Measurements from ENCODE around the gene ALPK1. TPM values are rescaled to one million over a fixed set of nuclear protein-coding genes. Genes with fewer than 3 reads are reported as not detected.

Gene ALPK1
- total RNA-seq, 4 donors from 2014 or later: 12.1 to 23.7 (median 16.3) TPM

- WGBS, 2 donors (ENCODE audit: low coverage in 1 of 2): 75 to 82% methylated on average over 5 of the region's 5 CpGs
- ATAC-seq: no peak
- Histone ChIP-seq H3K36me3 (no peaks in the 10 kb centered on the region), H3K4me3 (no peak overlapping the region), H3K9me3 (no peaks in the 10 kb centered on the region), H3K27me3 (no peaks in the 10 kb centered on the region), H3K4me1 (peaks cover 0 to 8% (median 4%) of the 10 kb centered on the region in 3 donors), H3K27ac (no peak overlapping the region)
- no peak for TF ChIP-seq POLR2AphosphoS5 (IDR thresholded peaks at IDR 0.05)
- TF ChIP-seq, protein P1, sequence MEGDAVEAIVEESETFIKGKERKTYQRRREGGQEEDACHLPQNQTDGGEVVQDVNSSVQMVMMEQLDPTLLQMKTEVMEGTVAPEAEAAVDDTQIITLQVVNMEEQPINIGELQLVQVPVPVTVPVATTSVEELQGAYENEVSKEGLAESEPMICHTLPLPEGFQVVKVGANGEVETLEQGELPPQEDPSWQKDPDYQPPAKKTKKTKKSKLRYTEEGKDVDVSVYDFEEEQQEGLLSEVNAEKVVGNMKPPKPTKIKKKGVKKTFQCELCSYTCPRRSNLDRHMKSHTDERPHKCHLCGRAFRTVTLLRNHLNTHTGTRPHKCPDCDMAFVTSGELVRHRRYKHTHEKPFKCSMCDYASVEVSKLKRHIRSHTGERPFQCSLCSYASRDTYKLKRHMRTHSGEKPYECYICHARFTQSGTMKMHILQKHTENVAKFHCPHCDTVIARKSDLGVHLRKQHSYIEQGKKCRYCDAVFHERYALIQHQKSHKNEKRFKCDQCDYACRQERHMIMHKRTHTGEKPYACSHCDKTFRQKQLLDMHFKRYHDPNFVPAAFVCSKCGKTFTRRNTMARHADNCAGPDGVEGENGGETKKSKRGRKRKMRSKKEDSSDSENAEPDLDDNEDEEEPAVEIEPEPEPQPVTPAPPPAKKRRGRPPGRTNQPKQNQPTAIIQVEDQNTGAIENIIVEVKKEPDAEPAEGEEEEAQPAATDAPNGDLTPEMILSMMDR (IDR thresholded peaks at IDR 0.05): no peak
- no peak for TF ChIP-seq POLR2A (IDR thresholded peaks at IDR 0.05)
- no peak for TF ChIP-seq EP300 (IDR thresholded peaks at IDR 0.05)
These were observed 15.6 kb downstream of the ALPK1 start for GRCh38 chr4:112312610-112313239.

DNA sequence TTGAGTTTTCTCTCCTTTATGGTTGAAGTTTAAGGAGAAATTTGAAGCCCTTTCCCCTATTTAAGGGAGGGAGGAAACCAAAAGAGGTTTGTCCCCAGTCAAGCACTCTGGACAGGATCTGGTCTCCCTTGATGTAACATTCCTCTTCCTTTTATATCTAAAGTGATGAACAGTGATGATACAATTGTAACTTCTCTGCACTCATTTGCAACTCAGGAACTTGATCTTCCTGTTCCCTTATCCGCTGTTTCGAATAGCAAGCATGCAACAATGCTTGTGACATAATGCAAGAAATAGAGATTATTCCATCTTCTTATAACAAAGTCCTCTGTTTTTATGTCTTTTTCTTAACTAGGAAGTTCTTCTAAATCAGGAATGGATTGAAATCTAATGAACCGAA is 18.3 kb downstream of the ALPK1 start:
- no peak overlapping the region for H3K4me3 ChIP-seq
- 80 to 98% methylated on average over 3 of the region's 3 CpGs for WGBS, 2 donors (ENCODE audit: low coverage in 1 of 2)
- TF ChIP-seq POLR2AphosphoS5 (IDR thresholded peaks at IDR 0.05): no peak
- H3K9me3 ChIP-seq: no peaks in the 10 kb centered on the region
- H3K4me1 ChIP-seq: no peaks in the 10 kb centered on the region
- ATAC-seq: no peak
- H3K27ac ChIP-seq: no peak overlapping the region
- no peaks in the 10 kb centered on the region for H3K27me3 ChIP-seq
- peaks cover 0 to 8% of the 10 kb centered on the region in 2 donors for H3K36me3 ChIP-seq

DNA sequence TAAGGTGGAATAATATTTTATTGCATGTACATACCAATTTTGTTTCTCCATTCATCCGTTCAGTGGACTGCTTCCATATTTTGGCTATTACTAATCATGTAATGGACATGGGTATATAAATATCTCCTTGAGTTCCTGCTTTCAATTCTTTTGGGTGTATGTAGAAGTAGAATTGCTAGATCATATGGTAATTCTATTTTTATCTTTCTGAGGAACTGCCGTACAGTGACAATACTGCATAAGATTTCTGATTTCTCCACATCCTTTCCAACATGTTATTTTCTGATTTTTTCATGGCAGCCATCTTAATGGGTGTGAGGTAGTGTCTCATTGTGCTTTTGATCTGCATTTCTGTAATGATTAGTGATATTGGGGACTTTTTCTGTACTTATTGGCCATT is 19.2 kb downstream of the ALPK1 start:
- Histone ChIP-seq H3K9me3 (no peaks in the 10 kb centered on the region), H3K4me3 (no peak overlapping the region), H3K4me1 (peaks cover 0 to under 1% (median 0%) of the 10 kb centered on the region in 3 donors), H3K36me3 (peaks cover 0 to 8% of the 10 kb centered on the region in 2 donors), H3K27ac (no peak overlapping the region), H3K27me3 (no peaks in the 10 kb centered on the region)
- 90 to 94% methylated on average over 2 of the region's 2 CpGs for WGBS, 2 donors (ENCODE audit: low coverage in 1 of 2)
- no peak for TF ChIP-seq EP300 (IDR thresholded peaks at IDR 0.05)
- no peak for TF ChIP-seq POLR2A (IDR thresholded peaks at IDR 0.05)
- TF ChIP-seq, protein P1 (IDR thresholded peaks at IDR 0.05): no peak
- no peak for TF ChIP-seq POLR2AphosphoS5 (IDR thresholded peaks at IDR 0.05)
- no peak for ATAC-seq

GRCh38 chr4:112318239-112319142 is 21.3 kb downstream of the ALPK1 start:
- Histone ChIP-seq H3K9me3 (no peaks in the 10 kb centered on the region), H3K27ac (no peak overlapping the region), H3K27me3 (no peaks in the 10 kb centered on the region), H3K36me3 (peaks cover 0 to 8% of the 10 kb centered on the region in 2 donors), H3K4me1 (peaks cover 0 to 7% (median 0%) of the 10 kb centered on the region in 3 donors), H3K4me3 (no peak overlapping the region)
- no peak for ATAC-seq
- TF ChIP-seq POLR2A (IDR thresholded peaks at IDR 0.05) (no peak), POLR2AphosphoS5 (IDR thresholded peaks at IDR 0.05) (no peak), EP300 (IDR thresholded peaks at IDR 0.05) (no peak)
- TF ChIP-seq, protein P1 (IDR thresholded peaks at IDR 0.05): no peak
- 87 to 89% methylated on average over 3 to 4 of the region's 5 CpGs for WGBS, 2 donors (ENCODE audit: low coverage in 1 of 2)

DNA sequence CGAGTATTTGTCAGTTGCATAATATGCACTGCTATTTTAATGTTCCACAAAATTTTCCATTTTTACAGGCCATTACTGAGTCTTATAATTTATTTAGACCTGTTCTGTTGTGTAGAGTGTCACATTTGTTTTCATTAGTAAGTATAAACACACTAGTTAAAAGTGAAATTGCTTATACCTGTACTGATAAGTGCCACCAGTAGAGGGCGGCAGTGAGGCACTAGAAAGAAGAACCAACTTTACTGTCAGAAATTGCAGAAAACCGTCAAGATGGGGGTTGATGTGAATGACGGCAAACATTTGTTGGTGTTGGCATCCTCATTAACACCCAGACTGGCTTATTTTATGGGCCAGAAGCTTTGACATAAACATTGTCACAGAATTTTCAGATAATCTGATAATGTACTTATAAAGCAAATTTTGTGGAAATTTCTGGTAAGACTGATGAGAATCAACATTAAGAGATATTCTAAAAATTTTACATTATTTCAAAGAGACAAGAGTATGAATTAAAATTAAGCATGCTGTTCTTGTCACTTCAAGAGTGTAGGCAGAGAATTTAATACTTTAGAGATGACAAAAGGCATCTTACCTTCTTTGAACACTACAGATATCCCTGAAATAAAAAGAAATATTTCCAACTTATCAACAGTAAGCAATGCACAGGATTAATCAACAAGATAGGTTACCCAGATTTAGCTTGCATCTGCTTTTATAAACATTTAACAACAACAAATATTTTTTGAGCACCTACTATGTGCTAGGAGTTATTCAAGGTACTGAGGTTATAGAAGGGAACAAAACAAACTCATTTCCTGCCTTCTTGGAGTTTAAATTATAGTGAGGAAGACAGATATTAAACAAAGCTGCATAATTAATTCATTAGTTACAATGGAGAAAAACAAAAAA is 24.9 kb downstream of the ALPK1 start:
- no peak for ATAC-seq
- H3K9me3 ChIP-seq: no peaks in the 10 kb centered on the region
- H3K27ac ChIP-seq: no peak overlapping the region
- H3K27me3 ChIP-seq: no peaks in the 10 kb centered on the region
- peaks cover 0 to 40% of the 10 kb centered on the region in 2 donors for H3K36me3 ChIP-seq
- peak overlapping the region in 1 of 2 donors; percentile 22 for H3K4me3 ChIP-seq
- H3K4me1 ChIP-seq: peaks cover 0 to 7% (median 0%) of the 10 kb centered on the region in 3 donors
- no peak for TF ChIP-seq POLR2AphosphoS5 (IDR thresholded peaks at IDR 0.05)
- no peak for TF ChIP-seq EP300 (IDR thresholded peaks at IDR 0.05)
- TF ChIP-seq, protein P1 (IDR thresholded peaks at IDR 0.05): peak; percentile 71 to 88 (median 76)
- no peak for TF ChIP-seq POLR2A (IDR thresholded peaks at IDR 0.05)
- 16 to 19% methylated on average over 4 of the region's 4 CpGs for WGBS, 2 donors (ENCODE audit: low coverage in 1 of 2)
